HG02678 (cell line): Measurements from ENCODE around the gene GFRA1.

Experiments
- ATAC-seq: cut with Tn5 transposase; IDR thresholded peaks from one replicate; pipeline ENCODE4 v1.9.1; 2021; ENCODE audit warnings: mild to moderate bottlenecking, moderate library complexity; ENCODE audit not compliant: unreplicated experiment

The GFRA1 gene

GRCh38 chr10:116245156-116245555 lies 27.9 kb downstream of the GFRA1 start:
- ATAC-seq: no peak

- ATAC-seq: no peak
Observed at GRCh38 chr10:116241642-116242410, 31.2 kb downstream of the GFRA1 start.

GRCh38 chr10:116241085-116241484 lies 31.9 kb downstream of the GFRA1 start:
- ATAC-seq: no peak

GRCh38 chr10:116240157-116240950 lies 32.7 kb downstream of the GFRA1 start:
- ATAC-seq: no peak

GRCh38 chr10:116239229-116239628 lies 33.8 kb downstream of the GFRA1 start:
- no peak for ATAC-seq

- ATAC-seq: no peak
Observed at GRCh38 chr10:116237970-116238369, 35.0 kb downstream of the GFRA1 start.

- no peak for ATAC-seq
Observed at GRCh38 chr10:116237260-116237659, 35.7 kb downstream of the GFRA1 start.

GRCh38 chr10:116233230-116233629 lies 39.8 kb downstream of the GFRA1 start:
- ATAC-seq: no peak

- no peak for ATAC-seq
Observed at GRCh38 chr10:116232613-116233012, 40.4 kb downstream of the GFRA1 start.

GRCh38 chr10:116226766-116227165 lies 46.2 kb downstream of the GFRA1 start:
- no peak for ATAC-seq

GRCh38 chr10:116226053-116226452 lies 47.0 kb downstream of the GFRA1 start:
- ATAC-seq: no peak

- ATAC-seq: no peak
Observed at GRCh38 chr10:116223289-116223688, 49.7 kb downstream of the GFRA1 start.

GRCh38 chr10:116221053-116221452 lies 52.0 kb downstream of the GFRA1 start:
- ATAC-seq: no peak

GRCh38 chr10:116216676-116217075 lies 56.3 kb downstream of the GFRA1 start:
- no peak for ATAC-seq

- no peak for ATAC-seq
Observed at GRCh38 chr10:116215651-116216050, 57.4 kb downstream of the GFRA1 start.

- ATAC-seq: no peak
Observed at GRCh38 chr10:116211682-116212081, 61.3 kb downstream of the GFRA1 start.

- ATAC-seq: no peak
Observed at GRCh38 chr10:116210588-116211346, 62.2 kb downstream of the GFRA1 start.

GRCh38 chr10:116209781-116210180 lies 63.2 kb downstream of the GFRA1 start:
- ATAC-seq: no peak

- no peak for ATAC-seq
Observed at GRCh38 chr10:116208956-116209567, 63.9 kb downstream of the GFRA1 start.

GRCh38 chr10:116207690-116208089 lies 65.3 kb downstream of the GFRA1 start:
- ATAC-seq: no peak

- no peak for ATAC-seq
Observed at GRCh38 chr10:116203661-116204060, 69.3 kb downstream of the GFRA1 start.
